Measurements from ENCODE around the gene RORB.
A peak's percentile ranks its signal among the peaks of the same experiment; 100 is the strongest.

Gene RORB

GRCh38 chr9:74534841-74535240, 37.7 kb downstream of the RORB start:
- TF ChIP-seq, protein P1, sequence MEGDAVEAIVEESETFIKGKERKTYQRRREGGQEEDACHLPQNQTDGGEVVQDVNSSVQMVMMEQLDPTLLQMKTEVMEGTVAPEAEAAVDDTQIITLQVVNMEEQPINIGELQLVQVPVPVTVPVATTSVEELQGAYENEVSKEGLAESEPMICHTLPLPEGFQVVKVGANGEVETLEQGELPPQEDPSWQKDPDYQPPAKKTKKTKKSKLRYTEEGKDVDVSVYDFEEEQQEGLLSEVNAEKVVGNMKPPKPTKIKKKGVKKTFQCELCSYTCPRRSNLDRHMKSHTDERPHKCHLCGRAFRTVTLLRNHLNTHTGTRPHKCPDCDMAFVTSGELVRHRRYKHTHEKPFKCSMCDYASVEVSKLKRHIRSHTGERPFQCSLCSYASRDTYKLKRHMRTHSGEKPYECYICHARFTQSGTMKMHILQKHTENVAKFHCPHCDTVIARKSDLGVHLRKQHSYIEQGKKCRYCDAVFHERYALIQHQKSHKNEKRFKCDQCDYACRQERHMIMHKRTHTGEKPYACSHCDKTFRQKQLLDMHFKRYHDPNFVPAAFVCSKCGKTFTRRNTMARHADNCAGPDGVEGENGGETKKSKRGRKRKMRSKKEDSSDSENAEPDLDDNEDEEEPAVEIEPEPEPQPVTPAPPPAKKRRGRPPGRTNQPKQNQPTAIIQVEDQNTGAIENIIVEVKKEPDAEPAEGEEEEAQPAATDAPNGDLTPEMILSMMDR (IDR thresholded peaks at IDR 0.05; ENCODE audit: borderline replicate concordance, control extremely low read depth, extremely low read depth, insufficient read depth, missing control alignments): no peak
- in situ Hi-C loops (cut with MboI; ENCODE audit: low sequenced_read_pairs, unreplicated experiment): no loop called here
- DNase-seq (ENCODE audit: low spot score): no peak

GRCh38 chr9:74543145-74543544, 46.0 kb downstream of the RORB start:
- TF ChIP-seq, protein P1 (IDR thresholded peaks at IDR 0.05; ENCODE audit: borderline replicate concordance, control extremely low read depth, extremely low read depth, insufficient read depth, missing control alignments): no peak
- in situ Hi-C loops (cut with MboI; ENCODE audit: low sequenced_read_pairs, unreplicated experiment): no loop called here
- no peak for DNase-seq (ENCODE audit: low spot score)

DNA sequence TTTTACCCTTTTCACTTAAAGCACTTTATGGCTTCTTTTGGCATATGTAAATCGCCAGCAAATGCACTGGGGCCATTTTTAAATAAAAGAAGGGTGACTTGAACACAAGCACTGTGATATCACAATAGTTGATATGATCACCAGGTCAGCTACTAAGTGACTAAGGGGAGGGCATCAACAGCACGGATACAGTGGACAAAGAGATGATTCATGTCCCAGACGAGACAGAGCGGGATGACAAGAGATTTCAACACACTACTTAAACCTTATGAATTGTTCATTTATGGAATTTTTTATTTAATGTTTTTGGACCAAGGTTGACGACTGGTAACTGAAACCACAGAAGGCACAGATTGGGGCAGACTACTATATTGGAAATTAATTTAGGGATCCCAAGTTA, 54.1 kb downstream of the RORB start:
- DNase-seq (ENCODE audit: low spot score): no peak
- TF ChIP-seq, protein P1 (IDR thresholded peaks at IDR 0.05; ENCODE audit: borderline replicate concordance, control extremely low read depth, extremely low read depth, insufficient read depth, missing control alignments): no peak
- in situ Hi-C loops (cut with MboI; ENCODE audit: low sequenced_read_pairs, unreplicated experiment): no loop called here

DNA sequence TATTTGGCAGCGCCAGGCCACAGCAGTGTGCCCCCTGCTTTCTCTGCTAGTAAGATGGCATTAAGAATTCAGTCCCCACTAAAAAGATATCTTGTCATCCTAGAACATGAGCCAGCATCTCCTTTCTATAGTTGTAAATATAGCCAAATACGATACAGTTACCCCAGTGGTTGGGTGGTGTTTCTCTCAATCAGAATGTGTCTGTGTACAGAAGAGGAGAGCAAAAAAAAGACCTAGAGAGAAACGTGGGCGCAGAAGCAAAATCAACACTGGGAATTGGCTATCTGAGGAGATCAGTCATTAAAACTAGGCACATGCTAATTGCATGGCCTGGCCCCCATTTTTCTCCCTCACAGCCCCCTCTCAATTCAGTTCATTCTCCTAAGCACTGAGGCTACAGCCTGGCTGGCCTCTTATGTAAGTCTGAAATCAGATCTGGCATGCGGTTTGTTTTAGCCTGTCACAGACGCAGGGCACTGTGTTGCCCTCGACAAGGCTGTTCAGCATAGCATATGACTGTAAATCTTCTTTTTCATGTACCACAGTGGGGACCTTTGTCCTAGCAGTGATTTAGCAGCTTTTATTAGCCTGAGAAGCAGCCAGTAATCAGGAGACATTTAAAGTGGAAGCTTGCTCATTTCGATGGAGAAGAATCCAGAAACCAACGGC, 57.8 kb downstream of the RORB start:
- DNase-seq (ENCODE audit: low spot score): no peak
- TF ChIP-seq, protein P1 (IDR thresholded peaks at IDR 0.05; ENCODE audit: borderline replicate concordance, control extremely low read depth, extremely low read depth, insufficient read depth, missing control alignments): no peak
- in situ Hi-C loops (cut with MboI; ENCODE audit: low sequenced_read_pairs, unreplicated experiment): no loop called here

- TF ChIP-seq, protein P1 (IDR thresholded peaks at IDR 0.05; ENCODE audit: borderline replicate concordance, control extremely low read depth, extremely low read depth, insufficient read depth, missing control alignments): no peak
- DNase-seq (ENCODE audit: low spot score): no peak
- in situ Hi-C loops (cut with MboI; ENCODE audit: low sequenced_read_pairs, unreplicated experiment): no loop called here
These were observed 58.4 kb downstream of the RORB start for GRCh38 chr9:74555565-74555964.

DNA sequence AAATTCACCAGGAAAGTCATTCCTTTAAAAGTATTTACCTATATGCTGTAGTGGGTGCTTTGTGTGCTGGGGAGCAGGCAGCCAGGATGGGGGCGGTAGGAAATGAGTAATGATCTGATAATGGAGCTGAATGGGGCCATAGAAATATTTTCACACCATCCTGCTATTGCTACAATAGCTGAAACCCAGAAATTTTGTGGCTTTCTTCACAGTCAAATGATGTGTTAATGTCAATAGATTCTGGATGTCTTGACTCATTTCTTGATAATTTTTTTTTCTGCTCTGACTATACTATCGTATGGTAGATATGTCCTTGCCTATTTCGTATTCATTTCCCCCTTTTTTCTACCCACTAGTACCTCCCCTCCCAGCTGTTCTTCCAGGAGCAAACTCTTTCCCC, 59.5 kb downstream of the RORB start:
- in situ Hi-C loops (cut with MboI; ENCODE audit: low sequenced_read_pairs, unreplicated experiment): no loop called here

More for the DNA sequence above, 59.5 kb downstream of the RORB start:
- DNase-seq (ENCODE audit: low spot score): peak; percentile 3
- TF ChIP-seq, protein P1 (IDR thresholded peaks at IDR 0.05; ENCODE audit: borderline replicate concordance, control extremely low read depth, extremely low read depth, insufficient read depth, missing control alignments): no peak
